Gastroesophageal sphincter (tissue), 3 donors: ENCODE data around the gene ELMO1.

ENCODE experiments used
- EP300 ChIP-seq: sonication (generic); formaldehyde crosslinking; IDR thresholded peaks from one replicate; pipeline ENCODE4 v1.6.1; 2017; ENCODE audit warnings: antibody characterized with exemption, mild to moderate bottlenecking
- POLR2A ChIP-seq, 2 donors: fragments of 450-650 bp; IDR thresholded peaks; one replicate each; pipeline ENCODE4 v1.6.1; 2017; ENCODE audit warnings: antibody characterized with exemption in 2 of 2, mild to moderate bottlenecking in 2 of 2, moderate library complexity in 1 of 2
- POLR2AphosphoS5 ChIP-seq: sonication (generic); formaldehyde crosslinking; IDR thresholded peaks from one replicate; pipeline ENCODE4 v1.6.1; 2017; ENCODE audit warnings: antibody characterized with exemption
- TF ChIP-seq, protein P1 (sequence below), 4 experiments: fragments of 200-600 bp in 2 of 4; fragments of 450-650 bp in 2 of 4; sonication (generic) in 1 of 4; IDR thresholded peaks; one replicate each; pipeline ENCODE4 v1.5.1; 2017 to 2019; ENCODE audit warnings: antibody characterized with exemption in 4 of 4, mild to moderate bottlenecking in 2 of 4, moderate library complexity in 2 of 4

DNA sequence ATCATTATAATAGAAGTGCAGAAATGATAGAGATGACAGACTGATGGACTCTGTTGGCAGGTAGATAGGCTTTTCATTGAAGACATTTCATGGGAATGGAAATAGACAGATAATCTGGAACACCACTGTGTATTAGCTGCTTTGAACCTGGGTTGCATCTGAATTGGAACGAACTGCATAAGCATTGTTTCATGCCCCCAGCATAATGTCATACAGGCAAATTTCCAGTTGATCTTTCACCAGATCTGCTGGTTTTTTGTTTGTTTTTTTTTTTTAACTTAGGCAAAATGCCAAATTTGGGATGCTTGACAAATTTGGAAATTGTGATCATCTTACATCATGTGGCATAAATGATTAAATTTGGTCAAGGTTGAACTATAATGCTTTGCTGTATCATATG lies 552.2 kb downstream of the ELMO1 start:
- TF ChIP-seq, protein P1, sequence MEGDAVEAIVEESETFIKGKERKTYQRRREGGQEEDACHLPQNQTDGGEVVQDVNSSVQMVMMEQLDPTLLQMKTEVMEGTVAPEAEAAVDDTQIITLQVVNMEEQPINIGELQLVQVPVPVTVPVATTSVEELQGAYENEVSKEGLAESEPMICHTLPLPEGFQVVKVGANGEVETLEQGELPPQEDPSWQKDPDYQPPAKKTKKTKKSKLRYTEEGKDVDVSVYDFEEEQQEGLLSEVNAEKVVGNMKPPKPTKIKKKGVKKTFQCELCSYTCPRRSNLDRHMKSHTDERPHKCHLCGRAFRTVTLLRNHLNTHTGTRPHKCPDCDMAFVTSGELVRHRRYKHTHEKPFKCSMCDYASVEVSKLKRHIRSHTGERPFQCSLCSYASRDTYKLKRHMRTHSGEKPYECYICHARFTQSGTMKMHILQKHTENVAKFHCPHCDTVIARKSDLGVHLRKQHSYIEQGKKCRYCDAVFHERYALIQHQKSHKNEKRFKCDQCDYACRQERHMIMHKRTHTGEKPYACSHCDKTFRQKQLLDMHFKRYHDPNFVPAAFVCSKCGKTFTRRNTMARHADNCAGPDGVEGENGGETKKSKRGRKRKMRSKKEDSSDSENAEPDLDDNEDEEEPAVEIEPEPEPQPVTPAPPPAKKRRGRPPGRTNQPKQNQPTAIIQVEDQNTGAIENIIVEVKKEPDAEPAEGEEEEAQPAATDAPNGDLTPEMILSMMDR (IDR thresholded peaks at IDR 0.05), result no peak
- TF ChIP-seq POLR2AphosphoS5, result no peak
- no peak for TF ChIP-seq POLR2A (IDR thresholded peaks at IDR 0.05)
- no peak for TF ChIP-seq EP300
